Stomach (tissue), 4 donors: Measurements from ENCODE around the gene RBKS.

ENCODE experiments used
- POLR2A ChIP-seq, 4 donors: fragments of 450-650 bp; IDR thresholded peaks; one replicate each; pipeline ENCODE4 v1.6.1; 2016; ENCODE audit warnings: antibody characterized with exemption in 4 of 4, control low read depth in 2 of 4, mild to moderate bottlenecking in 1 of 4, moderate library complexity in 1 of 4
- POLR2AphosphoS5 ChIP-seq, 3 donors: sonication (generic); formaldehyde crosslinking; IDR thresholded peaks; one replicate each; pipeline ENCODE4 v1.6.1; 2016; ENCODE audit warnings: antibody characterized with exemption in 3 of 3
- TF ChIP-seq, protein P1 (sequence below), 7 experiments: fragments of 450-650 bp in 4 of 7; fragments of 200-600 bp in 3 of 7; sonication (generic) in 3 of 7; IDR thresholded peaks; one replicate each; pipeline ENCODE4 v1.5.1; 2016 to 2019; ENCODE audit warnings: antibody characterized with exemption in 7 of 7, control low read depth in 2 of 7, mild to moderate bottlenecking in 1 of 7

DNA sequence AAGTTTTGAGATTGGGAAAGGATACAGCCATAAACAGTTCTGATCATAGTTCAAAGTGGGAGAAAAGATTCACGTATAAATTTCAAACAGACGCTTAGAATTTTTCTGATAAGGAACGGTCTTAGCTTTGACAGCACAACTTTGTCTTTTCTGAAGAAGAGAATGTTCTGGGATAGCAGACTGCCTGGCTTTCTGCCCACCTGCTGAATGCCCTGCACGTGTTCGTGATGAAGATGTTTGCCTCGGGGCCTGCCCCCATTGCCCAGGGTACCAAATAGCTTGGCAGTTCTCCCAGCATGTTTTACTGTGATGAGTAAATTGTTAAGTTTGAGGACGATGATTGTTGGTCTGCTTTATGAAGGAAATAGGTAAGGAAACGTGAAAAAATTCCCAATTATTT lies 114.1 kb downstream of the RBKS start:
- no peak for TF ChIP-seq POLR2A (IDR thresholded peaks at IDR 0.05)
- TF ChIP-seq, protein P1, sequence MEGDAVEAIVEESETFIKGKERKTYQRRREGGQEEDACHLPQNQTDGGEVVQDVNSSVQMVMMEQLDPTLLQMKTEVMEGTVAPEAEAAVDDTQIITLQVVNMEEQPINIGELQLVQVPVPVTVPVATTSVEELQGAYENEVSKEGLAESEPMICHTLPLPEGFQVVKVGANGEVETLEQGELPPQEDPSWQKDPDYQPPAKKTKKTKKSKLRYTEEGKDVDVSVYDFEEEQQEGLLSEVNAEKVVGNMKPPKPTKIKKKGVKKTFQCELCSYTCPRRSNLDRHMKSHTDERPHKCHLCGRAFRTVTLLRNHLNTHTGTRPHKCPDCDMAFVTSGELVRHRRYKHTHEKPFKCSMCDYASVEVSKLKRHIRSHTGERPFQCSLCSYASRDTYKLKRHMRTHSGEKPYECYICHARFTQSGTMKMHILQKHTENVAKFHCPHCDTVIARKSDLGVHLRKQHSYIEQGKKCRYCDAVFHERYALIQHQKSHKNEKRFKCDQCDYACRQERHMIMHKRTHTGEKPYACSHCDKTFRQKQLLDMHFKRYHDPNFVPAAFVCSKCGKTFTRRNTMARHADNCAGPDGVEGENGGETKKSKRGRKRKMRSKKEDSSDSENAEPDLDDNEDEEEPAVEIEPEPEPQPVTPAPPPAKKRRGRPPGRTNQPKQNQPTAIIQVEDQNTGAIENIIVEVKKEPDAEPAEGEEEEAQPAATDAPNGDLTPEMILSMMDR (IDR thresholded peaks at IDR 0.05): no peak
- TF ChIP-seq POLR2AphosphoS5 (IDR thresholded peaks at IDR 0.05): no peak
